ENCODE measurements around the gene WDFY2.

Gene WDFY2

DNA sequence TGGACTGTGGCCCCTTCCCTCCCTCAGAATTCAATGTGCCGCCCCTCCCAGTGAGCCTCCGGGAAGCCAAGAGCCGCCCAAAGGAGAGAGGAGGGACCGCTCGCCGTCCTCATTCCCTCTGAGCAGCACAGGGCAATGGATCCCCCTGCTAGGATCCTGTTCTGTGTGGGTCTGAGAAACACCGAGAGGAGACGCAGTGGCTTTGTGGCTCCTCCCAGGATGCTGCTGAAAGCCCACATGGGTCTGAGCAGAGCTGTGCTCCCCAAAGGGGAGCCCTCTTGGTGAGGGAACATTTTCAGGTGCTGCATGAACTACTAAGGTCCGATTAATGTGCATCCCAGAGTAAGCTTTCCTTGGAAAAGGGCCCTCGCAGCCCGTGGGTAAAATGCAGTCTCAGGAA lies 189.3 kb downstream of the WDFY2 start:
- TF ChIP-seq, protein P1, sequence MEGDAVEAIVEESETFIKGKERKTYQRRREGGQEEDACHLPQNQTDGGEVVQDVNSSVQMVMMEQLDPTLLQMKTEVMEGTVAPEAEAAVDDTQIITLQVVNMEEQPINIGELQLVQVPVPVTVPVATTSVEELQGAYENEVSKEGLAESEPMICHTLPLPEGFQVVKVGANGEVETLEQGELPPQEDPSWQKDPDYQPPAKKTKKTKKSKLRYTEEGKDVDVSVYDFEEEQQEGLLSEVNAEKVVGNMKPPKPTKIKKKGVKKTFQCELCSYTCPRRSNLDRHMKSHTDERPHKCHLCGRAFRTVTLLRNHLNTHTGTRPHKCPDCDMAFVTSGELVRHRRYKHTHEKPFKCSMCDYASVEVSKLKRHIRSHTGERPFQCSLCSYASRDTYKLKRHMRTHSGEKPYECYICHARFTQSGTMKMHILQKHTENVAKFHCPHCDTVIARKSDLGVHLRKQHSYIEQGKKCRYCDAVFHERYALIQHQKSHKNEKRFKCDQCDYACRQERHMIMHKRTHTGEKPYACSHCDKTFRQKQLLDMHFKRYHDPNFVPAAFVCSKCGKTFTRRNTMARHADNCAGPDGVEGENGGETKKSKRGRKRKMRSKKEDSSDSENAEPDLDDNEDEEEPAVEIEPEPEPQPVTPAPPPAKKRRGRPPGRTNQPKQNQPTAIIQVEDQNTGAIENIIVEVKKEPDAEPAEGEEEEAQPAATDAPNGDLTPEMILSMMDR (IDR thresholded peaks at IDR 0.05; ENCODE audit: borderline replicate concordance, insufficient read depth, low read depth, low read length), result no peak
- no peak overlapping the region for H3K4me3 ChIP-seq (ENCODE audit: low read depth, low read length)

GRCh38 chr13:51776179-51776578 lies 191.9 kb downstream of the WDFY2 start:
- H3K4me3 ChIP-seq (ENCODE audit: low read depth, low read length), result no peak overlapping the region
- TF ChIP-seq, protein P1 (IDR thresholded peaks at IDR 0.05; ENCODE audit: borderline replicate concordance, insufficient read depth, low read depth, low read length), result no peak

DNA sequence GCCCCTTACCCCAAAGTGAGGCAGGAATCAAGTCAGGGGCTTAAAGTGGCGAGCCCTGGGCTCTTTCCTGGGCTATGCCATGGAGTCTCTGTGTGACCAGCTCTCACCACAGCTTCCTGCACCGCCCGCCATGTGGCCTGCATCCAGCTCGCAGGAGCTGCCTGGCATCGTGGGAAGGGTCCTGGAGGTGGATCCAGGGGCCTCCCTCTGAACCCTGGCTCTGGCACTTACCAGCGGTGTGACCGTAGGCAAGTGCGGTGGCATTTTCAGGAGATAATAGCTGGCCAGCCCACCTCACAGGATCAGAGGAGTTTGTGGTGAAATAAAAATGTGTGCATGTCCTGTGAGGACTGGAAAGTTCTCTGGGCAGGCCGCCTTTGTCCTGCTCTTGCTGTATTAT lies 193.7 kb downstream of the WDFY2 start:
- TF ChIP-seq, protein P1 (IDR thresholded peaks at IDR 0.05; ENCODE audit: borderline replicate concordance, insufficient read depth, low read depth, low read length), result no peak
- no peak overlapping the region for H3K4me3 ChIP-seq (ENCODE audit: low read depth, low read length)

DNA sequence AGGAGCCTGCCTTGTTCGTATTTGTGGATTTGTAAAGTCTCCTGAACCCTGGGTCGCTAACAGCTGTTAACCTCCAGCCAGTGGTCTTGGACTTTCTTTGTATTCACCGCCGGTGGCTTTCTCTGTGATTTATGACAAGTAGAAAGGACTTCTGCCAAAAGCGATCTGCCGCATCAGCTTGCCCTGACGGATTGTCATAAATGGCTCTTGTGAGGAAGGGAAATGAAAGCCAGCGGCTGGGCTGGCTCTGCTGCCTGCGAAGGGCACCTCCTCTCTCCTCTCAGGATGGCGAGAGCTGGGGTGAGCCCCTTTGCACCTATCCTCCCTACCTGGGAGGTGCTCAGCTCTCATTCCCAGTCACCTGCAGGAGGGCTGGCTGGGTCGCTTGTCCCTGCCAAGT lies 194.1 kb downstream of the WDFY2 start:
- TF ChIP-seq, protein P1 (IDR thresholded peaks at IDR 0.05; ENCODE audit: borderline replicate concordance, insufficient read depth, low read depth, low read length), result no peak
- H3K4me3 ChIP-seq (ENCODE audit: low read depth, low read length), result no peak overlapping the region

- TF ChIP-seq, protein P1 (IDR thresholded peaks at IDR 0.05; ENCODE audit: borderline replicate concordance, insufficient read depth, low read depth, low read length), result no peak
- no peak overlapping the region for H3K4me3 ChIP-seq (ENCODE audit: low read depth, low read length)
These were observed 195.8 kb downstream of the WDFY2 start for GRCh38 chr13:51780099-51780498.

GRCh38 chr13:51781246-51782022 lies 197.2 kb downstream of the WDFY2 start:
- H3K4me3 ChIP-seq (ENCODE audit: low read depth, low read length), result no peak overlapping the region
- TF ChIP-seq, protein P1 (IDR thresholded peaks at IDR 0.05; ENCODE audit: borderline replicate concordance, insufficient read depth, low read depth, low read length), result peak; percentile 31; the same call in 1 of the 2 replicates

DNA sequence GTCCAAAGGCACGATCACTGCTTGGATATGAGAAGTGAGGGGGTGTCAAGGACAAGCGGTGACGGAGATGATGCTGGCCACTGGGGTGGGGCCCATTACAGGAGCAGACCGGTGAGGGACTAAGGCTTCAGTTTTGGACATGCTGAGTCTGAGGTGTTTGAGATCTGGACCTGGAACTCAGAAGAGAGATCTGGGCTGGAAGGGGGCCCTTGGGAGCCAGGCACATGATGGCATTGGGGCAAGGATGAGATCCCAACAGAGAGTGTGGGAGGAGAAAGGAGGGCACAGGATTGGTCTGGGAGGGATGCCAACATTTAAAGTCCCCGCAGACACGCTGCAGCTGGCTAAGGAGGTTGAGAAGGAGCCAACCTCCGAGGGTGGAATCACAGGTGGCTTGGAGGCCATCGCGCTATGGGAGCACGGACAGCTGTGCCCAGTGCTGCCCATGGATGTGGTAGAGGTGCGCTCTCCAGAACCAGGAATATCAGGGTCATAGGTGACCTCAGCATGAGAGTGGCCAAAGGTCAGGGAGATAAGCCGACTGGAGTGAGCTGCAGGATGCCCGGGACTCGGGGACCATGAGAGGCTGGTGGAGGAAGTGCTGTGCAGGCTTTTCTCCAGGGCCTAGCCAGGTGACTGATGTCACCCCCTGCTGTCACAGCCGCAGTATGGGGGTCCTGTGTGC lies 197.9 kb downstream of the WDFY2 start:
- TF ChIP-seq, protein P1 (IDR thresholded peaks at IDR 0.05; ENCODE audit: borderline replicate concordance, insufficient read depth, low read depth, low read length), result no peak
- H3K4me3 ChIP-seq (ENCODE audit: low read depth, low read length), result no peak overlapping the region

Data from GM12875 (cell line).